GM18519 (cell line): ENCODE measurements around the gene PPFIBP2.
A peak's percentile ranks its signal among the peaks of the same experiment; 100 is the strongest.

Experiments used
- ATAC-seq: cut with Tn5 transposase; IDR thresholded peaks from one replicate; pipeline ENCODE4 v1.9.1; 2021; ENCODE audit warnings: mild to moderate bottlenecking, moderate library complexity; ENCODE audit not compliant: unreplicated experiment, low FRiP score

The PPFIBP2 gene

DNA sequence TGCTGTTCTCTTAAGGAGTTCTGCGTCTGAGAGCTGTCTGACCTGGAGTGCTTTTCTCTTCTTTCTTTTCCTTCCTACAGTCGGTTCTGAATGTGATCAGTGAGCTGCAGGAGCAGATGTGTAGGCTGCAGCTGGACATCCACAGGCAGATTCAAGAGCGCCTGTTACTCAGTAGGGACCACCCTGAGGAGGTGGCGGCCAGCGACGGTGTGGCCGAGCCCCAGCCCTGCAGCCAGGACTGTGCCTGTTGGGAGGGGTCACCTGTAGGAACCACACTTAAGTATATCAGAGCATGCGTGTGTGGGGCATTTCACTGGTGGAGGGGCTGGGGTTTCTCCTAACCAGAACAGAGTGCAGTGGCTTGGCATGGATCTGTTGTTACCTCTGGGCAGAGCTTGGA is 103.2 kb downstream of the PPFIBP2 start:
- ATAC-seq, result no peak

DNA sequence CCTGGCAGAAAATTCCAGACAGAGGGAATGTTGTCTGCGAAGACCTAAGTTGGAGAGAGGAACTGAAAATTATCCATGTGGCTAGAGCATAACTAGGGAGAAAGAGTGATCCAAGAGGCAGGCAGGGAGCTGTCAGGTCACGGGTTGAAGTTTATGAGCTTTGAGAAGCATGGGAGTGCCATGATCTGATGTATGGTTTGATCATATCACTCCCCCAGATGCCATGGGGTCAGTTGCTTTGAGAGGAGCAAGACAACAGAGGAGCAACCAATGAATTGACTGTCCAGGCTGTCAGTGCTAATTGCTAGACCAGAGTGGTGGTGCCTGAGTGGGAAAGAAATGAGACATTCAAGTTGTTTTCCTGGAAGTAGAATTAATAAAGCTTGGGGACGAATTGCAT is 105.5 kb downstream of the PPFIBP2 start:
- ATAC-seq, result no peak

DNA sequence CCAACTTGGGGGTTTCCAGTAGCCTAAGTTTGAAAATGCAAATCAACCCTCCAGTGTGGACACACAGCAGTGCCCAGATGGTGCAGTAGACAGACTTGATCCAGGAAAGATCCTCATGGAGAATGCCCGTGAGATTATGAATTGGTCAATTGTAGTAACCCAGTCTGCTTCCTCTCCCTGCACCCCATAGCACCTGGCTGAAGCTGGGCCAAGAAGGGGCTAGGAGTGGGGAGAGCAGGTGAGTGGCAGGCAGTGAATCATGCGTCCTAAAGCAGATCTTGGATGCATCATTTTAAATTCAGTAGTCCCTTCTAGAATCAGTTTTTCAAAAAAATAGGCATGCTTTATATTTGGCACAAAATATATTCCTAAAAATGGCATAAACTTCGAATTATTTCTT is 107.3 kb downstream of the PPFIBP2 start:
- ATAC-seq, result no peak

- no peak for ATAC-seq
Observed at GRCh38 chr11:7621554-7621953, 107.8 kb downstream of the PPFIBP2 start.

GRCh38 chr11:7622721-7623120 is 108.9 kb downstream of the PPFIBP2 start:
- no peak for ATAC-seq

GRCh38 chr11:7628660-7629059 is 114.9 kb downstream of the PPFIBP2 start:
- ATAC-seq, result no peak

GRCh38 chr11:7630002-7630401 is 116.2 kb downstream of the PPFIBP2 start:
- ATAC-seq, result no peak

DNA sequence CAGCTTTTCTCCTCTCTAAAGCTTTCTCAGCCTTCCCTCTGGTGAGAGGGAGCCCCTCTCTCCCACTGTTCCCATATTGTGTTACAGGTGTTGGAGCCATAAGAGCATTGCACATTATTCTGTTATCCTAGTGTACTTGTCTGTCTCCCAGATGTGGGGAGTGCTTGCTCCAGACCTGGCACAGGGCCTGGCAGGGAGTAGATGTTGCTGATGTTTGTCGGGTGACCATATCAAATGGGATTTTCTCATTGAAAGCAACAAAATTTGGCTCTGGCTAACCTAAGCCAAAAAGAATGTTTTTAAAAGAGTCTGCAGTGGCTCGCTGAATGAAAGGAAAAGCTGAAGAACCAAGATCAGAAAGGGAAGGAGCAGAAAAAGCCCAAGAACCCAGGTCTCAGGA is 118.4 kb downstream of the PPFIBP2 start:
- ATAC-seq, result no peak

DNA sequence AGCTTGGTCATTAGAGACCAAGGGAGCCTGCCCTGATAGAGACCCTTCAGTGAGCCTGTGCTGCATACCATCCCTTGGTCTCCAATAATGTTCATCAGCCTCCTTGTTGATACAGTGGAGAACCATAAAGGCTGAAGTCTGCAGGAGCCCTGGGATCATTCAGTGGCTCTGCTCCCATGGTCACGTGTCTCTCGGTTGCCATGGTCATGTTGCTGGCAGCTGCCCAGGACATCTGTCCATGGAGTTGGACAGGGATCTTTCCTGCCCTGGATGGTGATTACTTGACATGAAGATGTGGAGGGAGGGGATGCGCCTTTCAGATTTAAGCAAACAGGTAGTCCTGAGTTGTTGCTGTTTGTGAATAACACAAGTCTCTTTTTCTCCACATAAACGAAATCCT is 121.3 kb downstream of the PPFIBP2 start:
- ATAC-seq, result no peak

DNA sequence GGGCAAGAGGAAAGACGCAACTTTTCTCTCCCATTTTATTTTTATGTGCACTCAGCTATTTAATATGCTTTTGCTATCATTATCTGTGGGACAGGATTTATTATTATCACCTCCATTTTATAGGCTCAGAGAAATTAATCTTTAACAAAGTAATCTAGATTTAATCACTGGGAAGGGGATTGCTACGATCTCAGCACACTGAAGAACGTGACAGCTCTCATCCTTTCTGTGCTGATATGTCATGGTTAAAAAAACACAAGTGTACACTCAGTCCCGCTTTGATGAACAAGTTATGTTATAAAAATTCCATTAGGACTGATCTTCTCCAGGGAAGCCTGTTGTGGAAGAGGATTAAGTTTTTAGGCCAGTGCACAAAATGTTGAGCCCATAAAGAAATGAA is 121.9 kb downstream of the PPFIBP2 start:
- ATAC-seq, result no peak

- ATAC-seq, result no peak
Observed at GRCh38 chr11:7636350-7636749, 122.6 kb downstream of the PPFIBP2 start.

DNA sequence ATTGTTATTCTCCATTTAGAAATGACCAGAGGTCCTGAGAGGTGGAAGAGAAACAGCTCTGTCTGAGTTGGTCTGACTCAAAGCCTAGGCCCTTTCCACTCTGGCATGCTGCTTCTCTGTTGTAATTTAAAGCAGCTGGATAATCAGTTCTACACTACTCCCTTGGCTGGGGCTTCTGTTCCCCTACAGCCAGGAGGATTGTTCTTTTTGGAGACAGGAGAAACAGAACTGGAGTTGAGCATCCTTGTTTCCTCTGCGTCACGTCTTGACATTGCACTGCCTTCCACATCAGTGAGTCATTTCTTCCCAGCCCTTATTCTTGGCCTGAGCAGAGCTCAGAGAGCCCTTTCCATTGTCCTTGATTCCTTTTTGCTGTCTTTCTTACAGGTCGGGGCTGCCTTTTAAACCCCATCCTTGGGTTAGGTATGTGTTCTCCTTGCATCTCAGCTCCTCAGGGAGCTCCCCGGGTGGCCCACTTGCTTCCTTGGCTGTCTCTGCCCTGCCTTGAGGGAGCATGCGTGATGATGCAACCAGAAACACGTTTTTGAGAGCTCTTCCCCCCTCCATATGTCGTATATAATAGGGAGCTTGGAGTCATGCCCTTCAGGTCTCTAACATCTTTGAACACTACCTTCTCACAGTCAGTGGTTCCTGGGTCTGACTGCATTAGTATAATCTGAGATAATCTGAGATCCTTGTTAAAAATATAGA is 123.8 kb downstream of the PPFIBP2 start:
- no peak for ATAC-seq

GRCh38 chr11:7638710-7639642 is 125.2 kb downstream of the PPFIBP2 start:
- peak; percentile 60 for ATAC-seq

DNA sequence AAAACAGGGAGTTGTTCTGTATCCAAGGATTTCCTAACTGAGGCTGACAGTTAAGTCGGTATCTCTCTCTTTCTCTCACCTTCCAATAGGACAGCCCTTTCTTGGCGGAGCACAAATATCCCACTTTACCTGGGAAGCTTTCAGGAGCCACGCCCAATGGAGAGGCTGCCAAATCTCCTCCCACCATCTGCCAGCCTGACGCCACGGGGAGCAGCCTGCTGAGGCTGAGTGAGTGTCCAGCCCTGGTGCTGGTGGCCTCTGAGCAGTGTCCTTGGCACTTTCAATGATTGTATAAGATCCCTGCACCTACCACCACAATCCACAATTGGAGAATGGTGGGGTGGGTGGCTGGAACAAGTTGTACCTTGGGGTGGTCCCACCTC is 125.8 kb downstream of the PPFIBP2 start:
- no peak for ATAC-seq

DNA sequence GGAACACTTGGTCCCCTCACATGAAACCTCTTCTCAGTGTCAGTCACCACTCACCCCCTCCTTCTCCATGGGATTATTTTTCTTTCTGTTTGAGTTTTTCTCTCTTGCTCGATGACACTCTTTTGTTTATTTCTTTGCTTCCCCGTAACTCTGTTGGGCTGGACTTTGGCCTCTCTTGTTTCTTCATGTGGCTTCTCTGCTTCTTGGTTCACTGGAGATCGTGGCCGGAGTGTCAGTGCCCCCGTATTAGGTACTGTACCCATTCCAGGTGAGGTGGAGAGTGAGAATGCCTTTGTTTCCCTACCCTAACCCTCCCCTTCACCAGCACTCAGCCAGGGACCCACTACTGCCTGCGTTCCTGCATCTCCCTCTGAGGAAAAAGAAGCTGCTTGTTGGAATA is 127.0 kb downstream of the PPFIBP2 start:
- no peak for ATAC-seq

- no peak for ATAC-seq
Observed at GRCh38 chr11:7642747-7643146, 128.9 kb downstream of the PPFIBP2 start.

DNA sequence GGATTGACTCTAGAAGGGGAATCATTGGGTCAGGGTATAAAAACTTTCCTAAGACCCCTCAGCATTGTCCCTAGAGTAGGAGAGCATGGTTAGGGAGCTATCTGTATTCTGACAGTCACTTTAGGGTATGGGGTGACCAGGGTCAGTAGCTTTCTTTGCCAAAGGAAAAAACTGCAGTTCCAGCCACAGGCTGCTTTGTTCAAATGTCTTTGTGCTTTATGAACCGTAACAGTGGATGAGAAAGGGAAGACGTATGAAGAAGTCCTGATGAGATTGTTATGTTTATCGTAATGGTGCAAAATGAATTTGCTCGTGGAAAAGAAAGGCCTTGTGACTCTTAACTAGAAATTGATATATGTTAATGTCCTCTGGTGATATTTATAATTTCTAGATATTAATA is 129.5 kb downstream of the PPFIBP2 start:
- no peak for ATAC-seq

DNA sequence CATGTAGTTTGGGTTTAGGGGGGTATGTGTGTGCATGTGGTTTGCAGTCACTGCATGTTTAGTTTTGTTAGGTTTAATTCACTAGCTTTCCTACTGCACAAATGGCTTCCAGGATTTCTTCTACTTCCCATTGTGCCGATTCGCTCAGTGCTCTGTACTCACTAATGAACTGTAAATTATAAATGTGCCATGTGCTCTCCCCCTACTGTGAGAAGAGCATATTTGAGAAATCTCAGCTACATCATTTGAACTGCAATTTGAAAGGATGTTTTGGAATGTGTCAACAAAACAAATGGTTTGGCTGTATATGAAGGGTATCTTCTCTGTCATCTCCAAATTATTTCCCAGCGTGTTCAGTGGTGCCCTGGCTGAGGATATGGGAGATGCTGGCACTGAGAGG is 131.4 kb downstream of the PPFIBP2 start:
- no peak for ATAC-seq

DNA sequence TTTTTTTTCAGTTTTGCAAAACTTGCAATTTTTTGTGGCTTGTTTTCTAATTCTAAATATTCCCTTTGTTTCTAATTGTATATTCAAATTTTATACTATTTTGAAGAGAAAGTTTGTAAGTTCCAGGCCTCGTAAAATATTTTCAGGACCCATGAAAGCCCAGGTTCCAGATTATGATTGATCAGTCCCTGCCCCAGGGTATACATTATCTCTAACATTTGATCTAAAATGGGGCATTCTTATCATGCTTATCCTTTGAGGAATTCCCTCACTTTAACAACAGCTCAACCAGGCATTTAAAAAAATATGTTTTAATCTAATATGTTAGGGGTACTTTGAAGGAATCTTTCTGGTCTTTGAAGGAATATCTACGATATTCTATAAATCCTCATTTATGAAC is 133.1 kb downstream of the PPFIBP2 start:
- ATAC-seq, result no peak

GRCh38 chr11:7648264-7648663 is 134.5 kb downstream of the PPFIBP2 start:
- ATAC-seq, result no peak

GRCh38 chr11:7651140-7651551 is 137.3 kb downstream of the PPFIBP2 start:
- no peak for ATAC-seq

DNA sequence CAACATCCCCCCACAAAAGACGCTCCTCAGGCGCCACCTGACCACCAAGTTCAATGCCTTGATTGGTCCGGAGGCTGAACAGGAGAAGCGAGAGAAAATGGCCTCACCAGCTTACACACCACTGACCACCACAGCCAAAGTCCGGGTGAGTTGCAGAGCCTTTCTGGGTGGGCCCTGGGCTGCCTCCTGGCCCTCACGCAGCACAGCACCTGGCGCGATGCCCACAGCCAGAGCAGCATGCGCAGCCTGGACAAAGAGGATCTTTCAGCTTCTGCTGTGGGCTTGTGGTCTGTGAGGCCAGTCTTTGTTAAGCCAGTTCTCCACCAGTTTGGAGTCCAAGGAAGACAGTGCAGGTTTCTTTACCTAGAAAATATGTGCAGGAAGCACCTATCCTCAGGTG is 137.9 kb downstream of the PPFIBP2 start:
- ATAC-seq, result no peak
